Astrocyte (in vitro differentiated cells and primary cell): ENCODE results near the gene PIGX.

ENCODE experiments used
- EZH2 ChIP-seq: IDR thresholded peaks from 2 replicates; pipeline ENCODE4 v1.6.1; 2012; ENCODE audit warnings: mild to moderate bottlenecking, low read length, inconsistent platforms; ENCODE audit not compliant: insufficient read depth
- TF ChIP-seq, protein P1 (sequence below): IDR thresholded peaks from 2 replicates; pipeline ENCODE4 v1.5.1; 2011; ENCODE audit warnings: low read depth, mild to moderate bottlenecking, inconsistent platforms, low read length, moderate library complexity; ENCODE audit not compliant: insufficient read depth

DNA sequence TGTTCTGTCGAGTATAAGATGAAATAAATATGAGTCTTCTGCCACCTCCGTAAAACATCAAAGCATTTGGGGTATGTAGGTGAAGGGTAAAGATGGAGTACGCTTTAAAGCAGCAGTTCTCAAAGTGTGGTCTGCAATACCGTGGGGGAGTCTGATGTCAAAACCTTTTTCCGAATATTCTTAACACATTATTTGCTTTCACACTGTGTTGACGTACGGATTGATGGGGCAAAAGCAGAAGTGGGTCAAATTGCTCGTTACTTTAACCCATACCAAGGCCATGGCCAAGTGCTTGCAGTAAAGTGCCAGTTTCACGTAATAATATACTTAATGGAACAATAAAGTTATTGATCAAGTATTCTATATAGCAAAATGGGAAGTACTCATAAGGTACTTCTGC is 63.8 kb downstream of the PIGX start:
- TF ChIP-seq, protein P1, sequence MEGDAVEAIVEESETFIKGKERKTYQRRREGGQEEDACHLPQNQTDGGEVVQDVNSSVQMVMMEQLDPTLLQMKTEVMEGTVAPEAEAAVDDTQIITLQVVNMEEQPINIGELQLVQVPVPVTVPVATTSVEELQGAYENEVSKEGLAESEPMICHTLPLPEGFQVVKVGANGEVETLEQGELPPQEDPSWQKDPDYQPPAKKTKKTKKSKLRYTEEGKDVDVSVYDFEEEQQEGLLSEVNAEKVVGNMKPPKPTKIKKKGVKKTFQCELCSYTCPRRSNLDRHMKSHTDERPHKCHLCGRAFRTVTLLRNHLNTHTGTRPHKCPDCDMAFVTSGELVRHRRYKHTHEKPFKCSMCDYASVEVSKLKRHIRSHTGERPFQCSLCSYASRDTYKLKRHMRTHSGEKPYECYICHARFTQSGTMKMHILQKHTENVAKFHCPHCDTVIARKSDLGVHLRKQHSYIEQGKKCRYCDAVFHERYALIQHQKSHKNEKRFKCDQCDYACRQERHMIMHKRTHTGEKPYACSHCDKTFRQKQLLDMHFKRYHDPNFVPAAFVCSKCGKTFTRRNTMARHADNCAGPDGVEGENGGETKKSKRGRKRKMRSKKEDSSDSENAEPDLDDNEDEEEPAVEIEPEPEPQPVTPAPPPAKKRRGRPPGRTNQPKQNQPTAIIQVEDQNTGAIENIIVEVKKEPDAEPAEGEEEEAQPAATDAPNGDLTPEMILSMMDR, result no peak
- no peak for TF ChIP-seq EZH2
